Smooth muscle cell (in vitro differentiated cells): ENCODE measurements around the gene EVC. TPM values are rescaled to one million over a fixed set of nuclear protein-coding genes. Genes with fewer than 3 reads are reported as not detected.

Experiments used
- DNase-seq: peaks from one replicate; lab custom pipeline; 2025; ENCODE audit not compliant: unreplicated experiment; lab: John Stamatoyannopoulos, UW
- H2AFZ ChIP-seq: fragments of 200-600 bp; sonication (generic); 2 replicates; pipeline ENCODE4 v1.6.0; 2016; ENCODE audit warnings: antibody characterized with exemption, low read depth, mild to moderate bottlenecking
- H3F3A ChIP-seq: fragments of 200-600 bp; sonication (generic); 2 replicates; pipeline ENCODE4 v1.6.0; 2017; ENCODE audit warnings: antibody characterized with exemption, low read depth
- H3K27ac ChIP-seq: fragments of 200-600 bp; sonication (generic); 2 replicates; pipeline ENCODE4 v1.5.1; 2016; ENCODE audit warnings: low read depth, mild to moderate bottlenecking
- H3K27me3 ChIP-seq: fragments of 200-600 bp; sonication (generic); 2 replicates; pipeline ENCODE4 v1.6.1; 2016; ENCODE audit warnings: low read depth, mild to moderate bottlenecking
- H3K36me3 ChIP-seq: fragments of 200-600 bp; sonication (generic); 2 replicates; pipeline ENCODE4 v1.5.1; 2016; ENCODE audit warnings: low read depth
- H3K4me1 ChIP-seq: fragments of 200-600 bp; sonication (generic); 2 replicates; pipeline ENCODE4 v1.5.1; 2016; ENCODE audit warnings: low read depth
- H3K4me2 ChIP-seq: fragments of 200-600 bp; sonication (generic); 2 replicates; pipeline ENCODE4 v1.6.0; 2016; ENCODE audit warnings: mild to moderate bottlenecking
- H3K4me3 ChIP-seq: fragments of 200-600 bp; sonication (generic); 2 replicates; pipeline ENCODE4 v1.5.1; 2016; ENCODE audit warnings: mild to moderate bottlenecking
- H3K79me2 ChIP-seq: fragments of 200-600 bp; sonication (generic); 2 replicates; pipeline ENCODE4 v1.6.0; 2016; ENCODE audit warnings: low read depth, mild to moderate bottlenecking
- H3K9ac ChIP-seq: fragments of 200-600 bp; sonication (generic); 2 replicates; pipeline ENCODE4 v1.6.0; 2016; ENCODE audit warnings: low read depth
- H3K9me3 ChIP-seq: fragments of 200-600 bp; sonication (generic); replicated peaks from 2 replicates; pipeline ENCODE4 v1.5.1; 2016; ENCODE audit warnings: low read depth
- H4K20me1 ChIP-seq: fragments of 200-600 bp; sonication (generic); 2 replicates; pipeline ENCODE4 v1.6.0; 2016; ENCODE audit warnings: low read depth
- WGBS: methylation state at CpG from one replicate; pipeline ENCODE4 v1.1.7; 2016; ENCODE audit warnings: low lambda C conversion rate; 5-methylcytosine and 5-hydroxymethylcytosine counted together
- polyA plus RNA-seq: library from polyadenylated mRNA; unstranded; fragments of >200 nt; fragmentation: Nextera tagmentation; extraction: Ambion mirVana; gene quantifications from 2 replicates; pipeline ENCODE4 v1.2.1, GENCODE V29; 2016
- total RNA-seq: library from RNA; depleted of rRNA; stranded (reverse); fragments of >200 nt; gene quantifications from 2 replicates; pipeline ENCODE4 v1.2.3, GENCODE V29; 2014
- TF ChIP-seq, protein P1 (sequence below): fragments of 200-600 bp; sonication (generic); IDR thresholded peaks from 2 replicates; pipeline ENCODE4 v1.5.1; 2017; ENCODE audit warnings: borderline replicate concordance, mild to moderate bottlenecking, antibody characterized with exemption; ENCODE audit not compliant: insufficient read depth, poor library complexity, severe bottlenecking

Gene EVC
- total and polyA plus RNA-seq, 2 experiments from 2014 or later, result 7.5 to 15.5 TPM

DNA sequence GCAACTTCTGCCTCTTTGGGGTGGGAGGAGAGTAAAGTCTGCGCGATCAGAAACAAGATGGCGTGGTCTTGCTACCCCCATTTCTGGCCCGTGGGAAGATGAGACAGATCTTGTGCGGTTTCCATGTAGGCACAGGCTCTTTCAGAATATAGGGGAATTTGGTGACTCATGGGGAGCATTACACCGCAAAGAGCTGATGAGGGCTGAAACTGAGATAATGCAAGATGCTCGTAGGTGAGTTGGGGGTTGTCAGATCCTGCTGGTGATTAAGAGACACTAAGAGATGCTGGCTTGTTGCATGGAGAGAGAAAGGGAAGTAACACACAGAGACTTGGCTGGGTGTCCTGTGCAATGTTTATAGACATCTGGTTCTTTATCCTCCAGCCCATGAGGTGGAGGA lies 1.5 kb downstream of the EVC start:
- Histone ChIP-seq H3K79me2 (peaks cover 60% of the 10 kb centered on the region), H3K4me1 (peaks cover 18% of the 10 kb centered on the region), H2AFZ (no peak overlapping the region), H3F3A (peaks cover 18% of the 10 kb centered on the region), H3K9me3 (peaks cover 6% of the 10 kb centered on the region), H3K36me3 (peaks cover 5% of the 10 kb centered on the region), H3K9ac (no peak overlapping the region), H4K20me1 (peaks cover 39% of the 10 kb centered on the region), H3K4me3 (peak overlapping the region; percentile 50), H3K27me3 (no peaks in the 10 kb centered on the region), H3K4me2 (peak overlapping the region; percentile 88), H3K27ac (peak overlapping the region; percentile 89)
- no peak for DNase-seq
- TF ChIP-seq, protein P1, sequence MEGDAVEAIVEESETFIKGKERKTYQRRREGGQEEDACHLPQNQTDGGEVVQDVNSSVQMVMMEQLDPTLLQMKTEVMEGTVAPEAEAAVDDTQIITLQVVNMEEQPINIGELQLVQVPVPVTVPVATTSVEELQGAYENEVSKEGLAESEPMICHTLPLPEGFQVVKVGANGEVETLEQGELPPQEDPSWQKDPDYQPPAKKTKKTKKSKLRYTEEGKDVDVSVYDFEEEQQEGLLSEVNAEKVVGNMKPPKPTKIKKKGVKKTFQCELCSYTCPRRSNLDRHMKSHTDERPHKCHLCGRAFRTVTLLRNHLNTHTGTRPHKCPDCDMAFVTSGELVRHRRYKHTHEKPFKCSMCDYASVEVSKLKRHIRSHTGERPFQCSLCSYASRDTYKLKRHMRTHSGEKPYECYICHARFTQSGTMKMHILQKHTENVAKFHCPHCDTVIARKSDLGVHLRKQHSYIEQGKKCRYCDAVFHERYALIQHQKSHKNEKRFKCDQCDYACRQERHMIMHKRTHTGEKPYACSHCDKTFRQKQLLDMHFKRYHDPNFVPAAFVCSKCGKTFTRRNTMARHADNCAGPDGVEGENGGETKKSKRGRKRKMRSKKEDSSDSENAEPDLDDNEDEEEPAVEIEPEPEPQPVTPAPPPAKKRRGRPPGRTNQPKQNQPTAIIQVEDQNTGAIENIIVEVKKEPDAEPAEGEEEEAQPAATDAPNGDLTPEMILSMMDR, result no peak
- WGBS, result 49% methylated on average over 7 of the region's 7 CpGs

DNA sequence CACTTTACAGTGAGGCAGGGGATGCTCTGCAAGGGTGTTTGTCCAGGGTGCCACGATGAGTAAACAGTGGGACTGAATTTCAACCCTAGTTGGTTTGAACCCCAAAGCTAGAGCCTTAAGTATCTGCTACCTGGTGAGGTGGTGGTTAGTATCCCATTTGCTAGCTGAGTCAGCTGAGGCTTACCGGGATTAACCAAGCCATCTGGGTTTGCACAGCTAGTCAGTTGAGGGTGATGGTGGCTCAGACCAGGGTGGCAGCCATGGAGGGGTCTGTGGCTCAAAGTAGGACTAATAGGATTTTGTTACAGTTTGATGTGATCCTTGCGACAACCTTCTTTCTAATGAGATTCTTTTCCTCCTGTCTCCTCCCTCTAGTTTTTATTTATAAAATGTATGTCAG lies 1.9 kb downstream of the EVC start:
- no peak for DNase-seq
- Histone ChIP-seq H3K4me1 (peaks cover 14% of the 10 kb centered on the region), H3K9me3 (peaks cover 6% of the 10 kb centered on the region), H3K9ac (no peak overlapping the region), H3K27ac (peak overlapping the region; percentile 89), H3K4me2 (peak overlapping the region; percentile 30), H3K79me2 (peaks cover 63% of the 10 kb centered on the region), H4K20me1 (peaks cover 43% of the 10 kb centered on the region), H3K4me3 (no peak overlapping the region), H3K27me3 (no peaks in the 10 kb centered on the region), H3K36me3 (peaks cover 5% of the 10 kb centered on the region), H2AFZ (no peak overlapping the region), H3F3A (peaks cover 18% of the 10 kb centered on the region)
- 68% methylated on average over 3 of the region's 3 CpGs for WGBS
- TF ChIP-seq, protein P1, result no peak

DNA sequence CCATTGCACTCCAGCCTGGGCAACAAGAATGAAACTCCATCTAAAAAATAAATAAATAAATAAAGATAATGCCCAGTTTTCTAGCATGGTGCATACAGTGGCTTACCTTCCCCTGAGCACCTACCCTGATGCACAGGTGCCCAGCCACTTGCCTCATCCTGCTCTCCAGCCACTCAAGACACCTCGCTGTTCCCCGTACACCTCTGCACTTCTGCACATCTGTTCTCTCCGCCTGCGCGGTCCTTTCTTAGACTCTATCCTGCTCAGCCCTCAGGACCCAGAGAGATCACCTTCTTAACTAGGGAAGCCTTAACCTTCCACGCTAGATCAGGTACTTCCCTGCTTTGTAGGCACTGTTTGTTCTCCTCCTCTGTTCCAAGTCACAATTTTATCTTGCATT lies 2.9 kb downstream of the EVC start:
- H3K9ac ChIP-seq, result no peak overlapping the region
- peaks cover 8% of the 10 kb centered on the region for H3K4me1 ChIP-seq
- peaks cover 6% of the 10 kb centered on the region for H3K9me3 ChIP-seq
- H3K27ac ChIP-seq, result no peak overlapping the region
- WGBS, result 91% methylated on average over 6 of the region's 6 CpGs
- no peak overlapping the region for H2AFZ ChIP-seq
- H3K27me3 ChIP-seq, result no peaks in the 10 kb centered on the region
- DNase-seq, result no peak
- H4K20me1 ChIP-seq, result peaks cover 52% of the 10 kb centered on the region
- H3K36me3 ChIP-seq, result peaks cover 5% of the 10 kb centered on the region
- peaks cover 18% of the 10 kb centered on the region for H3F3A ChIP-seq
- TF ChIP-seq, protein P1, result no peak
- no peak overlapping the region for H3K4me3 ChIP-seq
- H3K4me2 ChIP-seq, result no peak overlapping the region
- peaks cover 72% of the 10 kb centered on the region for H3K79me2 ChIP-seq

DNA sequence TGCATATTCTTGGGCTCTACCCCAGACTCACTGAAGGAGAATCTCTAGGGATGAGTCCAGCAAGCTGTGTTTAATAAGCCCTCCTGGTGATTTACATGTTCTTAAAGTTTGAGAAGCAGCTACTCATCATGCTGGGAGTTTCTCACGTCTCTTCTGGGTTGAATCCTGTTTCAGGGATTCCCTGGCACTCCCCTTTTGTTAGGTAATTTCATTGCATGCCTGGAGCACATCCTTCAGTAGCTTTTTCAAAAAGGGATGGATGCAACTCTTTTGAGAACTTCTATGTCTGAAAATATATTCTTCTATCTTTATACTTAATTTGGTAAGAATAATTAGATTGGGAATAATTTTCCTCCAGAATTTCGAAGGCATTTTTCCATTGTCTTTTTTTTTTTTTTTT lies 4.4 kb downstream of the EVC start:
- Histone ChIP-seq H3K27ac (no peak overlapping the region), H3K36me3 (peaks cover 9% of the 10 kb centered on the region), H3K79me2 (peaks cover 77% of the 10 kb centered on the region), H3K9me3 (peaks cover 6% of the 10 kb centered on the region), H3K27me3 (no peaks in the 10 kb centered on the region), H3K4me2 (no peak overlapping the region), H4K20me1 (peaks cover 67% of the 10 kb centered on the region), H3F3A (peaks cover 11% of the 10 kb centered on the region), H3K4me3 (no peak overlapping the region), H3K4me1 (peaks cover 5% of the 10 kb centered on the region), H2AFZ (no peak overlapping the region), H3K9ac (no peak overlapping the region)
- 65% methylated on average over 2 of the region's 2 CpGs for WGBS
- TF ChIP-seq, protein P1, result no peak
- no peak for DNase-seq
